ENCODE results near the gene PPP1R12B. TPM values are rescaled to one million over a fixed set of nuclear protein-coding genes. Genes with fewer than 3 reads are reported as not detected.

Gene PPP1R12B
- total RNA-seq, 5 donors from 2014 or later (not counting 1 experiment from before 2014, with no cell fraction given) = 24.3 to 40.9 (median 27.0) TPM

GRCh38 chr1:202572867-202573266 is 224.4 kb downstream of the PPP1R12B start:
- no peak overlapping the region for H3K4me3 Mint-ChIP-seq

GRCh38 chr1:202575918-202576653 is 227.6 kb downstream of the PPP1R12B start:
- ATAC-seq (replicated peaks in 1 of 4) (no peak), DNase-seq (no peak)
- Histone ChIP-seq H3K9me3 (no peaks in the 10 kb centered on the region), H3K27ac (ENCODE audit: low read length) (no peak overlapping the region), H3K27me3 (replicated peaks in 1 of 2; ENCODE audit: control insufficient read depth in 2 of 2, extremely low read depth in 1 of 2, insufficient read depth in 2 of 2, low read length in 1 of 2) (no peaks in the 10 kb centered on the region), H3K4me3 (ENCODE audit: control insufficient read depth in 1 of 2, extremely low read depth in 1 of 2, low read length in 1 of 2) (no peak overlapping the region), H3K36me3 (ENCODE audit: control insufficient read depth in 2 of 2, extremely low read depth in 1 of 2, insufficient read depth in 1 of 2, low read length in 1 of 2) (peaks cover 5 to 19% of the 10 kb centered on the region in 2 donors), H3K4me1 (ENCODE audit: control insufficient read depth in 1 of 2, extremely low read depth in 1 of 2, insufficient read depth in 2 of 2, low read length in 2 of 2) (no peaks in the 10 kb centered on the region)
- H3K4me3 Mint-ChIP-seq = no peak overlapping the region
- POLR2A ChIA-PET = interaction anchor here in 1 of 2 donors (0.5 to 0.9 kb wide), 2 partner anchors 19 to 1554 kb away, joined by 3 to 5 read pairs; no protein-coding TSS in a partner anchor
- H3K36me3 Mint-ChIP-seq = peaks cover 53% of the 10 kb centered on the region
- no peaks in the 10 kb centered on the region for H3K4me1 Mint-ChIP-seq
- H3K9me3 Mint-ChIP-seq = no peaks in the 10 kb centered on the region
- CTCF ChIA-PET = no interaction called here
- no peak overlapping the region for H3K27ac Mint-ChIP-seq
- no CpG with 5 or more reads among the region's 2 CpGs for WGBS (ENCODE audit: insufficient coverage)
- no peaks in the 10 kb centered on the region for H3K27me3 Mint-ChIP-seq

More at GRCh38 chr1:202572867-202573266, 224.4 kb downstream of the PPP1R12B start:
- H3K9me3 Mint-ChIP-seq = no peaks in the 10 kb centered on the region
- no peak overlapping the region for H3K27ac Mint-ChIP-seq
- peaks cover 52% of the 10 kb centered on the region for H3K36me3 Mint-ChIP-seq
- CTCF ChIA-PET = no interaction called here
- no peaks in the 10 kb centered on the region for H3K27me3 Mint-ChIP-seq
- no peaks in the 10 kb centered on the region for H3K4me1 Mint-ChIP-seq
- ATAC-seq (replicated peaks in 1 of 4) (no peak), DNase-seq (no peak)
- Histone ChIP-seq H3K4me1 (ENCODE audit: control insufficient read depth in 1 of 2, extremely low read depth in 1 of 2, insufficient read depth in 2 of 2, low read length in 2 of 2) (no peaks in the 10 kb centered on the region), H3K27ac (ENCODE audit: low read length) (no peak overlapping the region), H3K27me3 (replicated peaks in 1 of 2; ENCODE audit: control insufficient read depth in 2 of 2, extremely low read depth in 1 of 2, insufficient read depth in 2 of 2, low read length in 1 of 2) (no peaks in the 10 kb centered on the region), H3K4me3 (ENCODE audit: control insufficient read depth in 1 of 2, extremely low read depth in 1 of 2, low read length in 1 of 2) (no peak overlapping the region), H3K9me3 (no peaks in the 10 kb centered on the region), H3K36me3 (ENCODE audit: control insufficient read depth in 2 of 2, extremely low read depth in 1 of 2, insufficient read depth in 1 of 2, low read length in 1 of 2) (peaks cover 2 to 22% of the 10 kb centered on the region in 2 donors)
- WGBS (ENCODE audit: insufficient coverage) = no CpG with 5 or more reads among the region's 1 CpG
- POLR2A ChIA-PET = no interaction called here

GRCh38 chr1:202576816-202577215 is 228.3 kb downstream of the PPP1R12B start:
- H3K4me1 ChIP-seq (ENCODE audit: control insufficient read depth in 1 of 2, extremely low read depth in 1 of 2, insufficient read depth in 2 of 2, low read length in 2 of 2) = no peaks in the 10 kb centered on the region
- no peak overlapping the region for H3K4me3 Mint-ChIP-seq
- WGBS (ENCODE audit: insufficient coverage) = no CpG with 5 or more reads among the region's 1 CpG
- ATAC-seq (replicated peaks in 1 of 4) = no peak
- DNase-seq = no peak
- no peaks in the 10 kb centered on the region for H3K27me3 ChIP-seq (replicated peaks in 1 of 2; ENCODE audit: control insufficient read depth in 2 of 2, extremely low read depth in 1 of 2, insufficient read depth in 2 of 2, low read length in 1 of 2)
- no peak overlapping the region for H3K27ac ChIP-seq (ENCODE audit: low read length)
- no peak overlapping the region for H3K27ac Mint-ChIP-seq
- H3K4me1 Mint-ChIP-seq = no peaks in the 10 kb centered on the region
- H3K27me3 Mint-ChIP-seq = no peaks in the 10 kb centered on the region
- ChIA-PET CTCF (interaction anchor here in 1 of 2 donors (0.7 kb wide), 1 partner anchor 1253 kb away, joined by 3 read pairs; no protein-coding TSS in a partner anchor), POLR2A (no interaction called here)
- peaks cover 6 to 25% of the 10 kb centered on the region in 2 donors for H3K36me3 ChIP-seq (ENCODE audit: control insufficient read depth in 2 of 2, extremely low read depth in 1 of 2, insufficient read depth in 1 of 2, low read length in 1 of 2)
- H3K9me3 ChIP-seq = no peaks in the 10 kb centered on the region
- peaks cover 56% of the 10 kb centered on the region for H3K36me3 Mint-ChIP-seq
- no peaks in the 10 kb centered on the region for H3K9me3 Mint-ChIP-seq
- H3K4me3 ChIP-seq (ENCODE audit: control insufficient read depth in 1 of 2, extremely low read depth in 1 of 2, low read length in 1 of 2) = no peak overlapping the region

- Histone ChIP-seq H3K27ac (ENCODE audit: low read length) (no peak overlapping the region), H3K27me3 (replicated peaks in 1 of 2; ENCODE audit: control insufficient read depth in 2 of 2, extremely low read depth in 1 of 2, insufficient read depth in 2 of 2, low read length in 1 of 2) (no peaks in the 10 kb centered on the region), H3K36me3 (ENCODE audit: control insufficient read depth in 2 of 2, extremely low read depth in 1 of 2, insufficient read depth in 1 of 2, low read length in 1 of 2) (peaks cover 6 to 29% of the 10 kb centered on the region in 2 donors), H3K4me1 (ENCODE audit: control insufficient read depth in 1 of 2, extremely low read depth in 1 of 2, insufficient read depth in 2 of 2, low read length in 2 of 2) (no peaks in the 10 kb centered on the region), H3K4me3 (ENCODE audit: control insufficient read depth in 1 of 2, extremely low read depth in 1 of 2, low read length in 1 of 2) (no peak overlapping the region), H3K9me3 (no peaks in the 10 kb centered on the region)
- Mint-ChIP-seq H3K36me3 (peaks cover 56% of the 10 kb centered on the region), H3K27me3 (no peaks in the 10 kb centered on the region), H3K27ac (no peak overlapping the region), H3K4me1 (no peaks in the 10 kb centered on the region), H3K4me3 (no peak overlapping the region), H3K9me3 (no peaks in the 10 kb centered on the region)
- 94% methylated on average over 2 of the region's 2 CpGs for WGBS (ENCODE audit: insufficient coverage)
- ChIA-PET CTCF (interaction anchor here in 1 of 2 donors (0.7 kb wide), 1 partner anchor 1252 kb away, joined by 3 read pairs; no protein-coding TSS in a partner anchor), POLR2A (no interaction called here)
- ATAC-seq (replicated peaks in 1 of 4) (no peak), DNase-seq (no peak)
Measured at GRCh38 chr1:202577381-202577780, 228.9 kb downstream of the PPP1R12B start.

- Histone ChIP-seq H3K27ac (ENCODE audit: low read length) (no peak overlapping the region), H3K4me3 (ENCODE audit: control insufficient read depth in 1 of 2, extremely low read depth in 1 of 2, low read length in 1 of 2) (no peak overlapping the region), H3K9me3 (no peaks in the 10 kb centered on the region), H3K36me3 (ENCODE audit: control insufficient read depth in 2 of 2, extremely low read depth in 1 of 2, insufficient read depth in 1 of 2, low read length in 1 of 2) (peaks cover 4 to 23% of the 10 kb centered on the region in 2 donors), H3K4me1 (ENCODE audit: control insufficient read depth in 1 of 2, extremely low read depth in 1 of 2, insufficient read depth in 2 of 2, low read length in 2 of 2) (no peaks in the 10 kb centered on the region), H3K27me3 (replicated peaks in 1 of 2; ENCODE audit: control insufficient read depth in 2 of 2, extremely low read depth in 1 of 2, insufficient read depth in 2 of 2, low read length in 1 of 2) (no peaks in the 10 kb centered on the region)
- Mint-ChIP-seq H3K4me3 (no peak overlapping the region), H3K36me3 (peaks cover 55% of the 10 kb centered on the region), H3K27me3 (no peaks in the 10 kb centered on the region), H3K4me1 (no peaks in the 10 kb centered on the region), H3K27ac (no peak overlapping the region), H3K9me3 (no peaks in the 10 kb centered on the region)
- DNase-seq (no peak), ATAC-seq (replicated peaks in 1 of 4) (no peak)
- WGBS (ENCODE audit: insufficient coverage) = 41% methylated on average over 2 of the region's 4 CpGs
- ChIA-PET POLR2A (no interaction called here), CTCF (no interaction called here)
Measured at GRCh38 chr1:202578001-202578504, 229.6 kb downstream of the PPP1R12B start.

- Mint-ChIP-seq H3K36me3 (peaks cover 53% of the 10 kb centered on the region), H3K27me3 (no peaks in the 10 kb centered on the region), H3K4me1 (no peaks in the 10 kb centered on the region), H3K9me3 (no peaks in the 10 kb centered on the region), H3K4me3 (no peak overlapping the region), H3K27ac (no peak overlapping the region)
- Histone ChIP-seq H3K27ac (ENCODE audit: low read length) (no peak overlapping the region), H3K36me3 (ENCODE audit: control insufficient read depth in 2 of 2, extremely low read depth in 1 of 2, insufficient read depth in 1 of 2, low read length in 1 of 2) (peaks cover 4 to 23% of the 10 kb centered on the region in 2 donors), H3K27me3 (replicated peaks in 1 of 2; ENCODE audit: control insufficient read depth in 2 of 2, extremely low read depth in 1 of 2, insufficient read depth in 2 of 2, low read length in 1 of 2) (no peaks in the 10 kb centered on the region), H3K9me3 (no peaks in the 10 kb centered on the region), H3K4me1 (ENCODE audit: control insufficient read depth in 1 of 2, extremely low read depth in 1 of 2, insufficient read depth in 2 of 2, low read length in 2 of 2) (no peaks in the 10 kb centered on the region), H3K4me3 (ENCODE audit: control insufficient read depth in 1 of 2, extremely low read depth in 1 of 2, low read length in 1 of 2) (no peak overlapping the region)
- ChIA-PET CTCF (no interaction called here), POLR2A (no interaction called here)
- DNase-seq = no peak
- ATAC-seq (replicated peaks in 1 of 4) = no peak
- 92% methylated on average over 5 of the region's 6 CpGs for WGBS (ENCODE audit: insufficient coverage)
Measured at GRCh38 chr1:202578565-202578964, 230.1 kb downstream of the PPP1R12B start.

Measured in T-cell (primary cell).